ENCODE results near the gene RBM42.
A peak's percentile ranks its signal among the peaks of the same experiment; 100 is the strongest.
"Not testable (repeated sequence)": the region's sequence is repeated elsewhere in the genome, so short reads cannot be mapped to it uniquely, and the experiment has no call there.

The RBM42 gene, protein sequence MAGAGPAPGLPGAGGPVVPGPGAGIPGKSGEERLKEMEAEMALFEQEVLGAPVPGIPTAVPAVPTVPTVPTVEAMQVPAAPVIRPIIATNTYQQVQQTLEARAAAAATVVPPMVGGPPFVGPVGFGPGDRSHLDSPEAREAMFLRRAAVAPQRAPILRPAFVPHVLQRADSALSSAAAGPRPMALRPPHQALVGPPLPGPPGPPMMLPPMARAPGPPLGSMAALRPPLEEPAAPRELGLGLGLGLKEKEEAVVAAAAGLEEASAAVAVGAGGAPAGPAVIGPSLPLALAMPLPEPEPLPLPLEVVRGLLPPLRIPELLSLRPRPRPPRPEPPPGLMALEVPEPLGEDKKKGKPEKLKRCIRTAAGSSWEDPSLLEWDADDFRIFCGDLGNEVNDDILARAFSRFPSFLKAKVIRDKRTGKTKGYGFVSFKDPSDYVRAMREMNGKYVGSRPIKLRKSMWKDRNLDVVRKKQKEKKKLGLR

DNA sequence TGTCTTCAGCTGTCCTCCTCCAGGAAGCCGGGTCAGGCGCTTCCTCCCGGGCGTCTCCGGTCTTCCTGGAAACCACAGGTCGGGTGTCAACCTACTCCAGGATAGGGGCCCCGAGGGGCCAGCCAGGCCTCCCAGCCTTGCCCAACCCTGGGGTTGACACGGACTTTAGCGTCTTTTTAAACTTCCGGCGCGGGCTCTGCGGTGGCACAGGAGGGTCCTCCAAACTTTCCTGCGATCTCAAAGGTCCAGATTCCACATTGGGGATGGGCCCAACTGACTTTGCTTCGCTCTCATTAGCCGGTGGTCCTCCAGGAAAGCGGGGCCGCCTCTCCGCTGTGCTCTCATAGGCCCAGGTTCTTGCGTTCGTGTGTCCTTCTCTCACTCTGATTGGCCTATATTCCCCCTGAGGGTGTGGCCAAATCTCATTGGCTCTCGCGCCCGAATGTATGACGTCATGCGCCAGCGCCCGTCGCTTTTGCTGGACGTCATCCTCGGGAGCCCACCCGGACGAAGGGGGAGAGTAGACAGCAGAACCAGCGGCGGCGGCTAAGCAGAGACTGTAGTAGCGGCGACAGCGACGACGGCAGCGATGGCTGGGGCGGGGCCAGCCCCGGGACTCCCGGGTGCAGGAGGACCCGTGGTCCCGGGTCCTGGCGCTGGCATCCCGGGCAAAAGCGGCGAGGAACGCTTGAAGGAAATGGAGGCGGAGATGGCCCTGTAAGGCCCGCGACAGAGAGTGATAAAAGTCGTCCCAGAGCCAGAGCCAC lies at the start of gene RBM42:
RBM42 (plus strand) TSS at position 472 of the 767 bp plus-strand sequence; CDS start at position 590, 118 bp downstream.
- peak; percentile 98 for DNase-seq

DNA sequence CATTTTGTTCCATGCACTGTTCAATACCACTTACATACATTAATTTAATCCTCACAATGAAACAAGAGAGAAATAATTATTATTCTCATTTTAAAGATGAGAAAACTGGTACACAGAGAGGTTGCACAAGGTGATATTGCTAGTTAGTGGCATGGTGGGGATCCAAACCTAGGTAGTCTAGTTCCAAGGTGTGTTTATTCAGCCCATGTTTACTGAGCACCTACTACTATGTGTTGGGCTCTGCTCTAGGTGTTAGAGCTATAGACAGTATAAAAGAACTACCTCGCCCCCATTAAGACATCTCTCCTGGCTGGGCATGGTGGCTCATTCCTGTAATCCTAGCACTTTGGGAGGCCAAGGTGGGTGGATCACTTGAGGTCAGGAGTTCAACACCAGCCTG lies 46.1 kb upstream of the RBM42 start:
- DNase-seq, result no peak

DNA sequence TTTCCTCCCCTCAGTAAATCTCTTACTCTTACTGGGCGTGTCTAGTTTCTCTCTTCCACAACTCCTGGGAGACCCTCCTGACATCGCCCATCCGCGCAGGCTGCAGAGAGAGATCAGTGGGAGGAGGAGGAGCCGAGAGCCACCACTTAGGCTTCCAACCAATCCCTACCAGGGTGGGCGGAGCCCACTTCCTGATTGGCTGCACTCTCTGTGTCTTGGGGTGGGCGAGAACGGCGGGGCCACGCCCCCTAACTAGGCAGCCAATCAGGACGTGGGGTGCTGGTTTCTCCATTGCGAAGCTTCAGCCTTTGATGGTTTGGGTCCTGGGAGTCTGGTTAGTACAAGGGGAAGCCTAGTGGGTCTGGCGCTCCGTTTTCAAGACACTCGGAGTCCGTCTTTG lies 43.0 kb upstream of the RBM42 start, which contains the start of gene PMIS2:
PMIS2 (plus strand) TSS at position 326 of the 400 bp plus-strand sequence. CDS start 87 bp downstream, outside the sequence.
- DNase-seq, result no peak

DNA sequence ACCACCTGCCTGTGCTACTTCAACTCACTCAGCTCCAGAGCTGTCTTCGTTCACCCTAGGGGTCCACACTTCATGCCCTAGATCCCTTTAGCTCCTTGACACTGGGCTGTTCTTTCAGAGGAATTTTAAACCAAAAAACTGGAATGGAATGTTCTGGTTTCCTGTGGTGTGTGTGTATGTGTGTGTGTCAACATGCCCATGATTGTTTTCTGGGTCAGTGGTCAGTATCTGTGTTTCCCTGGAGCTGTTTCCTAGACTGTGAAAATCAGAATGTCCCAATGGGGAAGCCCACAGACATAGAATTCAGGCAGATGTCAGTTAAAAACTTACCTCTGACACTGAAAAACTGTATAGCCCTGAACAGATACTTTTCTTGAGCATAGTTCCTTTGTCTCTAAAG lies 41.5 kb upstream of the RBM42 start:
- DNase-seq, result peak; percentile 32

DNA sequence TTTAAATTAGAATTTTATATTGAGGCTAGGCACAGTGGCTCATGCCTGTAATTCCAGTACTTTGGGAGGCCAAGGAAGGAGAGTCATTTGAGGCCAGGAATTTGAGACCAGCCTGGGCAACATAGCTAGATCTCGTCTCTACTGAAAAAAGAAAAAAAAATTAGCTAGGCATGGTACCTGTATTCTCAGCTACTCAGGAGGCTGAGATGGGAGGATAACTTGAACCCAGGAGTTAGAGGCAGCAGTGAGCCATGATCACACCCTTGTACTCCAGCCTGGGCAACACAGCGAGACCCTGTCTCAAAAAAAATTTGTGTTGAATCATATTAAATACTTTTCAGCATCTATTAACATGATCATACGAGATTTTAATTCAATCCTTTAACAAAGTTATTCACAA lies 38.0 kb upstream of the RBM42 start:
- no peak for DNase-seq

DNA sequence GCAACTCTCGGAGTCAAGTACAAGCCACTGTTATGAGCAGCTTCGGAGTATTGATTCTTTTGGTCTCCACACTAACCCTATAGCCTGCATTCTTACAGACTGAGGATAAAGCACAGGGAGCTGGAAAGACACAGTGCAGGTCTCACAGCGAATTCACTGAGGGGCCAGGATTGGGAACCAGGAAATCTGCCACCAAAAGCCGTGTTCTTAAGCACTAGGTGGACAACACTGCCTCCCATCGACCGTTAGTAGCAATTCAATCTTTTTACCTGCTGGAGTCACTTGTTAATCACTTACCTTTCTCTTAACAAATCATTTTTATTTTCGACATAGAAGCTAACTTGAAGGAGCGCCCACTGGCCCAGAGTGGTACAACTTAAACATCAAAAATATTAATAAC lies 36.6 kb upstream of the RBM42 start:
- peak; percentile 31 for DNase-seq

DNA sequence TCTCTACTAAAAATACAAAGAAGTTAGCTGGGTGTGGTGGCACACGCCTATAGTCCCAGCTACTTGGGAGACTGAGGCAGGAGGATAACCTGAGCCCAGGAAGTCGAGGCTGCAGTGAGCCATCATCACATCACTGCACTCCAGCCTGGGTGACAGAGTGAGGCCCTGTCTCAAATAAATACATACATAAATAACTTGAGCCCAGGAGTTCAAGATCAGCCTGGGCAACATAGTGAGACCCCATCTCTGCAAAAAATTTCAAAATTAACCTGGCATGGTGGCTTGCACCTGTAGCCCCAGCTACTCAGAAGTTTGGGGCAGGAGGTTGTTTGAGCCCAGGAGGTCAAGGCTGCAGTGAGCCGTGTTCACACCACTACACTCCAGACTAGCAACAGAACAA lies 33.8 kb upstream of the RBM42 start:
- DNase-seq, result not testable (repeated sequence)

DNA sequence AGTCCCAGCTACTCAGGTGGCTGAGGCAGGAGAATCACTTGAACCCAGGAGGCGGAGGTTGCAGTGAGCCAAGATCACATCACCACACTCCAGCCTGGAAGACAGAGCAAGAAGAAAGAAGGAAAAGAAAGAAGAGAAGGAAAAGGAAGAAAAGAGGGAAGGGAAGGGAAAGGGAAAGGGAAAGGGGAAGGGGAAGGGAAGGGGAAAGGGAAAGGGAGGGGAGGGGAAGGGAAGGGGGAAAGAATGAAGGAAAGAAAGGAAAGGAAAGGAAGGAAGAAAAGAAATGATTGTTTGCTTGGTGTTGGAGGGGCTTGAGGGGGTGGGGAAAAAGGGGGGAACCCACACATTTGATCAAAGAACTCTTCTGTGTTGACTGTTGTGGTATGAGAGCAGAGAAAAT lies 32.9 kb upstream of the RBM42 start:
- no peak for DNase-seq

DNA sequence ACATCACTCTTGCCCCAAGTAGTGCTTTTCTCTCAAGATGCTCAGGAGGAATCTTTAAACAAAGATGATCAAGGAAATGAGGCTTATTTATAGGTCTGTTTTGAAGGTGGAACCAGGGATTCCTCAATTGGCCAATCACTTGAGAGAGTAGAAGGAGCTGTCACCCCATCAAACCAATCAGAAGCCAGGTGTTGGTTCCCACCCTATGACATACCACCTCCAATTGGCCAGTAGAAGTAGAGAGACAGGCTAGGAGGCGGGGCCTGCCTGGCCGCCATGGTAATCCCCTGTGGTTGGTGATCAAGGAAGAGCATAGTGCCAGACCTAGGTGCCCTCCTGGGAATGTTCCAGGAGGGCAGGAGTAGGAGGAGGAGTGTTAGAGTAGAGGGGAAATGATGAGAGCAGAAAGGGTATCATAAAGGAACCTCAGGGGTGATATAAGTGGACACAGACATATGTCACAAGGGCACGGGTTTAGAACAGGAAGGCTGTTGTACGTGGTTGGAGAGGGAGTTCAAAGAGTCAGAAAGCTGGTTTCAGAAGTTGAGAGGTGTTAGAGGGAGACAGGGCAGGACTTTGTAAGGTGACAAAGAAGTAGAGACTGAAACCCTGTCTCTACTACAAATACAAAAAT lies 32.4 kb upstream of the RBM42 start:
- DNase-seq, result no peak

DNA sequence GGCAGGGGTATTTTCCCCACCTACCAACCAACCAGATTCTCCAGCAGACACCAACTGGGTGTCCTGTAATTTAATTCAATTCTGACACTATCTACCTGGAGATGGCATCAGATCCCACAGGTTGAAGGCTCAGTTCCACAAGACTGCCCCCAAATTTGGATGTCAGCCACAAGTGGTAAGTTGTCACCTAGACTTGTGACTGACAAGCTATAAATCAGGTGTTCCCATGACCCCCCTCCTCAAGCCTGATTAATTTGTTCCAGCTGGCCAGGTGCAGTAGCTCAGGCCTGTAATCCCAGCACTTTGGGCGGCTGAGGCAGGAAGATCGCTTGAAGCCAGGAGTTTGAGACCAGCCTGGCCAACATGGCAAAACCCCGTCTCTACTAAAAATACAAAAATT lies 26.9 kb upstream of the RBM42 start:
- DNase-seq, result no peak

DNA sequence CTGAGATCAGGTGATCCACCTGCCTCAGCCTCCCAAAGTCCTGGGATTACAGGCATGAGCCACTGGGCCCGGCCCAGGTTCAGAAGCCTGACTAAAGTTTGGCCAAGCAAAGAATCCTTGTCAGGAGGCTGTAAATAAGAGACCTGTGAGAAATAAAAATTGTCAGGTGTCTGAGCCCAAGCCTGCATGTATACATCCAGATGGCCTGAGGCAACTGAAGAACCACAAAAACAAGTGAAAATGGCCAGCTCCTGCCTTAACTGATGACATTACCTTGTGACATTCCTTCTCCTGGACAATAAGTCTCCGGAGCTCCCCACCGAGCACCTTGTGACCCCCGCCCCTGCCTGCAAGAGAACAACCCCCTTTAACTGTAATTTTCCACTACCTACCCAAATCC lies 24.4 kb upstream of the RBM42 start:
- not testable (repeated sequence) for DNase-seq

DNA sequence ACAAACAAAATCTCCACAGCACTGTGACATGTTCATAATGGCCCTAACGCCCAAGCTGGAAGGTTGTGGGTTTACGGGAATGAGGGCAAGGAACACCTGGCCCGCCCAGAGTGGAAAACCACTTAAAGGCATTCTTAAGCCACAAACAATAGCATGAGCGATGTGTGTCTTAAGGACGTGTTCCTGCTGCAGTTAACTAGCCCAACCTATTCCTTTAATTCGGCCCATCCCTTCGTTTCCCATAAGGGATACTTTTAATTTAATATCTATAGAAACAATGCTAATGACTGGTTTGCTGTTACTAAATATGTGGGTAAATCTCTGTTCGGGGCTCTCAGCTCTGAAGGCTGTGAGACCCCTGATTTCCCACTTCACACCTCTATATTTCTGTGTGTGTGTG lies 21.7 kb upstream of the RBM42 start:
- DNase-seq, result not testable (repeated sequence)

DNA sequence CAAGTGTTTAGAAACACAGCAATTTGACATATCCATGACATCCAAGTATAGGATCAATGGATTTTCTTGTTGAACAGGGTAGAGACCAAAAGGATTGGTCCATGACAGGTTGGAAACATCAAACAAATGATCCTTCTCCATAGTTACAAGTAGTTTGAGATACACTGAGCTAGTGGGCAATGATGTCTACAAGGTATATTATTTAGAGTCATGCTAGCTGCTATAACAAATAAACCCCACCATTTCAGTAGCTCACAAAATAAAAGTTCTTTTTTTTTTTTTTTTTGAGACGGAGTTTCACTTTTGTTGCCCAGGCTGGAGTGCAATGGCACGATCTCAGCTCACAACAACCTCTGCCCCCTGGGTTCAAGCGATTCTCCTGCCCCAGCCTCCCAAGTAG lies 21.2 kb upstream of the RBM42 start:
- no peak for DNase-seq

DNA sequence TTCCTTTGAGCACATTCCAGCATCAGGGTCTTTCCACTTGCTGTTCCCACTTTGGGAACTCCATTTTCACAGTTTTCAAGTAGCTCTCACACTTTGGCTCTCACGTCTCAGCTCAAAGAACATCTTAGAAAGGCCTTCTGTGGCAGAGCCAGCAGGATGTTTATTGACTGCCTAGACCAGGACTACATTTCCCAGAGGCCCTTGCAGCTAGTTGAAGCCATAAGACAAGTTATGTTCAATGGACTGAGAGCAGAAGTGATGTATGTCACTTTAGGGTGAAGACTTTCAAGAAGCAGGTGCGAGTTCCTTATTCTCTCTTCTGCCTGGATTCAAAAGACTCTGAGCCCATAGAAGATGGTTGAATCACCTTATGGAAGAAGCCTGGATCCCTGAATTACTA lies 20.6 kb upstream of the RBM42 start:
- DNase-seq, result no peak

DNA sequence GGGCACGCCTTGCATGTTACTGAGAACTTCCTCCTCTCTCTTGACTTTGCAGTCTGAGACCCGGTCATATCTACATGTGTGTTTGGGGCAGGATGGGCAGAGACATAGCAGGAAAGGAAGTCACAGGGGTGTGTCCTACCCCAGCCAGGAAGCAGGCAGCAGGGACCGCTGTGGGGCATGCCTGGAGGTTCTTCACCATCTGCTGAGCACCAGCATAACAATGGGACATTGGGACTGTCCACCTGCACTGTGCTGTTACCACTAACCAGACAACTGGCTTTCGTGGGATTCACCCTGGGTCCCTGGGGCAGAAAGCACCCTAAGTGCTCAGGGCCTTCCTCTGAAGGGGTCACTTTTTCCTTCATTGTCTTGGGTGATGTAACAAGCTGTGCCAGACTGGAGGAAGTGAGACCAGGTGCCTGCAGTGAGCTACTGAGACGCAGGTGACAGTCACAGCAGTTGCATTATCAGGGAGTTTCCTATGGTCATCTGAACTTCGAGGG lies 18.9 kb upstream of the RBM42 start:
- no peak for DNase-seq

DNA sequence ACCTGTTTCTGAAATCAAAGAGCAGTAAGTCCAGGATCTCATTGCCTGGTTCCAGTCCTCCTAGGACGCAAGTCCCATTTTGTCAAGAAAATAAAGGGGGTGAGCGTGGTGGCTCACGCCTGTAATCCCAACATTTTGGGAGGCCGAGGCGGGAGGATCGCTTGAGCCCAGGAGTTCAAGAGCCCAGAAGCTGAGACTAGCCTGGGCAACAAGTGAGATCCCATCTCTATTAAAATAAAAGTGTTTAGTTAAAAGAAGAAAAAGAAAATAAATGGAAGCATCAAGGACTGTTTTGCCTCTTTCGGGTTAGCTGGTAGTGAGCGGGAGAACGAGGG lies 16.6 kb upstream of the RBM42 start:
- DNase-seq, result no peak

DNA sequence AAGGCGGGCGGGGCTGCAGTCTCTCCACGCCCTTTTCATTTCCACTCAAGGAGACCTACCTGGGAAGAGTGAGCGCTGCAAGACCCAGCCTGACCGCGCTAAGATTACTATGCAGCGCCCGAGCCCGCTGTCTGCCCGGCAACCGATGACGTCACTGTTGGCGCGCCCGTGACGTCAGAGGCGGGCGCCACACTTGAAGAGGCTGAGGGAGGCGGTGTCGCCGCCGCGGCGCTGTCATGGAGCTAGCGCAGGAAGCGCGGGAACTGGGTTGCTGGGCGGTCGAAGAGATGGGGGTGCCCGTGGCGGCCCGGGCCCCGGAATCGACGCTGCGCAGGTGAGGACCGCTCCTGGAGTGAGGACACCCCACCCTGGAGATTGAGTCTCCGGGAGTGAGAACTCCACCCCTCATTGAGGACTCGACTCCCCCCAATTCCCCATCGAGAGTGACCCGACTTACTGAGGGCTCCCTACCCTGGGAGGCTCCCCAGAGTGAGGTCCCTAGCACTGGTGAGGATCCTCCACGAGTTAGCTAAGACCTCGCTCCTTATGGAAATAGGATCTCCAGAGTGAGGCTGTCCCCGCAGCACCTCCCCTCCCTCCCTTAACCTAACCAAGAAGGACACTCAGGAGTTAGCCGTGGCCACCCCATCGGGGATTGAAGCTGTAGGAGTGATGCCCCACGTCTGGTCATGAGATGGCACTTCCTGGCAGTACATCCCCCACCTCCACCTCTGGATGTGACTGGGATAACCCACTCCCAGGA lies 16.1 kb upstream of the RBM42 start, which contains the start of gene HAUS5:
HAUS5 (plus strand) TSS at position 177 of the 763 bp plus-strand sequence; CDS start at position 237, 60 bp downstream.
- DNase-seq, result peak; percentile 98

DNA sequence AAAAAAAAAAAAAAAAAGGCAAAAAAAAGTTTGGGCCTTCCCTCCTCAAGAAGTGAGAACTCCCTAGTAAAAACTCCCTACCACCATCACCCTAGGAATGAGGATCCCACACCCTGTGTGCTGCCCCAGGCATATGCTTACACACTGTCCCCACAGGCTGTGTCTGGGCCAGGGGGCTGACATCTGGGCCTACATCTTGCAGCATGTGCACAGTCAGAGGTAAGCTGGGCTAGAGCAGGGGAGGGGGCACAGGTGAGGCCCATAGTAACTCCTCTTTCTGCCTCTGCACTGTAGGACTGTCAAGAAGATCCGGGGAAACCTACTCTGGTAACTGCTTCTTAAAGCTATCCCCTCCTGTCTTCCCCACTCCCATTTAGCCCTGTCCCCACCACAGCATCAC lies 15.3 kb upstream of the RBM42 start:
- no peak for DNase-seq

DNA sequence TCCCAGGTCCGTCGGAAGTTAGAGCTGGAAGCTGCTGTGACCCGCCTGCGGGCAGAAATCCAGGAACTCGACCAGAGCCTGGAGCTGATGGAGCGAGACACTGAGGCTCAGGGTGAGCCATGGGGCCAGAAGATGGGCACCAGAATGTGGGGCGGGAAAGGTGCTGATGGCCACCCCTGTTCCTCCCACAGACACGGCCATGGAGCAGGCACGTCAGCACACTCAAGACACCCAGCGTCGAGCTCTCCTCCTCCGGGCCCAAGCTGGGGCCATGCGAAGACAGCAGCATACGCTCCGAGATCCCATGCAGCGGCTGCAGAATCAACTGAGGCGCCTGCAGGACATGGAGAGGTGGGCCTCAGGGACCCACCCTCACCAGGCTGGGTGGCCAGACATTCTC lies 13.8 kb upstream of the RBM42 start:
- no peak for DNase-seq

DNA sequence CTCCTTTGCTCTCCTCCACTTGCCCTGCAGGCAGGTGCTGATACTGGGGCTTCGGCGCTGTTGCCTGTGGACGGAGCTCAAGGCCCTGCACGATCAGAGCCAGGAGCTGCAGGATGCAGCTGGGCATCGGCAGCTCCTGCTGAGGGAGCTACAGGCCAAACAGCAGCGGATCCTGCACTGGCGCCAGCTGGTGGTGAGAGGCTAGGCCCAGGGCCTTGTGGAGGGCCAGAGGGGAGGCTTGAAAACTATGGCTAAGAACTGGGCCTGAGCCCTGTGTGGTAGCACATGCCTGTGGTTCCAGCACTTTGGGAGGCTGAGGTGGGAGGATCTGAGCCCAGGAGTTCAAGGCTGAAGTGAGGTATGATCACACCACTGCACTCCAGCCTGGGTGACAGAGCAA lies 10.0 kb upstream of the RBM42 start:
- DNase-seq, result no peak

DNA sequence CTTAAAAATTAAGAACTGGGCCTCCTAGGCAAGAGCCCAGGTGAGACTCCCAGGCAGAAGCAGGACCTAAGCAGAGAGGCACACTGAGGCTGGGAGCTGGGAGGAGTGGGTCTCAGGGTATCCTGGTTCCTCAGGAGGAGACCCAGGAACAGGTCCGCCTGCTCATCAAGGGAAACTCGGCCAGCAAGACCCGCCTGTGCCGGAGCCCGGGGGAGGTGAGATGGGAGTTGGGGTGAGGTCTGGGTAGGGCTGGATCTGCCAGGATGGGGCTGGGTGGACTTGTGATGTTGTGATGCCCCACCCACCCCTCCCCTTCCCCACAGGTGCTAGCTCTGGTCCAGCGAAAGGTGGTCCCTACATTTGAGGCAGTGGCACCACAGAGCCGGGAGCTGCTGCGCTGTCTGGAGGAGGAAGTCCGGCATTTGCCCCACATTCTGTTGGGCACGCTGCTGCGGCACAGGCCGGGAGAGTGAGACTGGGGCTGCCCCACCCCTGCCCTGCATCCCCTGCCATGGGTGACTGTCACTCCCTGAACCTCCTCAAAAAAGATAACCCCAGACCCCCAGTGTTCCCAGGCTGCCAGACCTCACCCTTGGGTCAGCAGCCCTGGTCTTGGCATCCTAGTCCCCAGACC lies 9.4 kb upstream of the RBM42 start:
- DNase-seq, result no peak

DNA sequence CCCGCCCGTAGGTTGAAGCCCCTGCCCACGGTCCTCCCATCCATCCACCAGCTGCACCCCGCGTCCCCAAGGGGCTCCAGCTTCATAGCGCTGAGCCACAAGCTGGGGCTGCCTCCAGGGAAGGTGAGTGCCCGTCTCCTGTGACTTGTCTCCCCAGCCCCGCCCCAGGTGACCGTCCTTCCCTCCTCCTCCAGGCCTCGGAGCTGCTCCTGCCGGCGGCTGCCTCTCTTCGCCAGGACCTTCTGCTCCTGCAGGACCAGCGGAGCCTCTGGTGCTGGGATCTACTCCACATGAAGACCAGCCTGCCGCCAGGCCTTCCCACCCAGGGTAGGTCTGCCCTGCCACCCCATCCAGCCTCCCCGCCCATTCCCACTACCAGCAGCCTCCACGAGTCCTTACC lies 8.8 kb upstream of the RBM42 start:
- DNase-seq, result no peak

Measured in retina (tissue), 1 donor.